Neural crest cell (in vitro differentiated cells): ENCODE data around the gene CLIC1. TPM values are rescaled to one million over a fixed set of nuclear protein-coding genes. Genes with fewer than 3 reads are reported as not detected.

Source experiments
- DNase-seq: peaks from one replicate; pipeline ENCODE4 v3.0.0; 2021; ENCODE audit warnings: low read depth, mixed read lengths, low spot score
- H3K27ac Mint-ChIP-seq: one replicate; pipeline ENCODE4 v1.8.0; 2021; ENCODE audit warnings: mild to moderate bottlenecking, mixed read lengths; ENCODE audit not compliant: unreplicated experiment
- H3K27me3 Mint-ChIP-seq: 2 replicates; pipeline ENCODE4 v1.8.0; 2021; ENCODE audit warnings: low read depth, mild to moderate bottlenecking, mixed read lengths
- H3K36me3 Mint-ChIP-seq: 2 replicates; pipeline ENCODE4 v1.8.0; 2021; ENCODE audit warnings: low read depth, mild to moderate bottlenecking, mixed read lengths
- H3K4me1 Mint-ChIP-seq: 2 replicates; pipeline ENCODE4 v1.8.0; 2021; ENCODE audit warnings: mixed read lengths
- H3K4me3 Mint-ChIP-seq: one replicate; pipeline ENCODE4 v1.8.0; 2021; ENCODE audit warnings: mild to moderate bottlenecking, mixed read lengths
- H3K9me3 Mint-ChIP-seq: 2 replicates; pipeline ENCODE4 v1.8.0; 2021; ENCODE audit warnings: mixed read lengths
- total RNA-seq: library from RNA; stranded (reverse); gene quantifications from 2 replicates; pipeline ENCODE4 v1.2.1, GENCODE V29; 2021
- TF ChIP-seq, protein P1 (sequence below): fragments of 200-600 bp; sonication (generic); conservative IDR thresholded peaks from 2 replicates; pipeline ENCODE4 v1.5.0; 2021; ENCODE audit warnings: antibody characterized with exemption, mild to moderate bottlenecking

The CLIC1 gene
- total RNA-seq, 1 donor from 2014 or later, result 313 TPM

DNA sequence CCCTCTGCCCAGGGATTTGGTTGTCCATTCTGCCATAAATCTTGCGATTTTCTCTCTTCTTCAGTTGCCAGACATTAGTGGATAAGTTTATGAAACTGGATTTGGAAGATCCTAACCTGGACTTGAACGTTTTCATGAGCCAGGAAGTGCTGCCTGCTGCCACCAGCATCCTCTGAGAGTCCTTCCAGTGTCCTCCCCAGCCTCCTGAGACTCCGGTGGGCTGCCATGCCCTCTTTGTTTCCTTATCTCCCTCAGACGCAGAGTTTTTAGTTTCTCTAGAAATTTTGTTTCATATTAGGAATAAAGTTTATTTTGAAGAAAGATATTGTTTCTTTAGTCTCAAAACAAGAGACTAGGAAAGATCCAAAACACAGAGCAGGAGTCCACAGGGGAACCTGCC, 26.0 kb upstream of the CLIC1 start, which contains the start of gene SAPCD1:
SAPCD1 (plus strand) TSS at position 301 of the 400 bp plus-strand sequence. CDS start 399 bp downstream, outside the sequence.
- Mint-ChIP-seq H3K27me3 (no peaks in the 10 kb centered on the region), H3K9me3 (no peaks in the 10 kb centered on the region), H3K4me1 (peaks cover 35% of the 10 kb centered on the region), H3K27ac (peak within 1 kb of the TSS; percentile 89), H3K36me3 (peaks cover 29% of the 10 kb centered on the region), H3K4me3 (peak within 1 kb of the TSS; percentile 47)
- TF ChIP-seq, protein P1, sequence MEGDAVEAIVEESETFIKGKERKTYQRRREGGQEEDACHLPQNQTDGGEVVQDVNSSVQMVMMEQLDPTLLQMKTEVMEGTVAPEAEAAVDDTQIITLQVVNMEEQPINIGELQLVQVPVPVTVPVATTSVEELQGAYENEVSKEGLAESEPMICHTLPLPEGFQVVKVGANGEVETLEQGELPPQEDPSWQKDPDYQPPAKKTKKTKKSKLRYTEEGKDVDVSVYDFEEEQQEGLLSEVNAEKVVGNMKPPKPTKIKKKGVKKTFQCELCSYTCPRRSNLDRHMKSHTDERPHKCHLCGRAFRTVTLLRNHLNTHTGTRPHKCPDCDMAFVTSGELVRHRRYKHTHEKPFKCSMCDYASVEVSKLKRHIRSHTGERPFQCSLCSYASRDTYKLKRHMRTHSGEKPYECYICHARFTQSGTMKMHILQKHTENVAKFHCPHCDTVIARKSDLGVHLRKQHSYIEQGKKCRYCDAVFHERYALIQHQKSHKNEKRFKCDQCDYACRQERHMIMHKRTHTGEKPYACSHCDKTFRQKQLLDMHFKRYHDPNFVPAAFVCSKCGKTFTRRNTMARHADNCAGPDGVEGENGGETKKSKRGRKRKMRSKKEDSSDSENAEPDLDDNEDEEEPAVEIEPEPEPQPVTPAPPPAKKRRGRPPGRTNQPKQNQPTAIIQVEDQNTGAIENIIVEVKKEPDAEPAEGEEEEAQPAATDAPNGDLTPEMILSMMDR, result no peak
- DNase-seq, result no peak

DNA sequence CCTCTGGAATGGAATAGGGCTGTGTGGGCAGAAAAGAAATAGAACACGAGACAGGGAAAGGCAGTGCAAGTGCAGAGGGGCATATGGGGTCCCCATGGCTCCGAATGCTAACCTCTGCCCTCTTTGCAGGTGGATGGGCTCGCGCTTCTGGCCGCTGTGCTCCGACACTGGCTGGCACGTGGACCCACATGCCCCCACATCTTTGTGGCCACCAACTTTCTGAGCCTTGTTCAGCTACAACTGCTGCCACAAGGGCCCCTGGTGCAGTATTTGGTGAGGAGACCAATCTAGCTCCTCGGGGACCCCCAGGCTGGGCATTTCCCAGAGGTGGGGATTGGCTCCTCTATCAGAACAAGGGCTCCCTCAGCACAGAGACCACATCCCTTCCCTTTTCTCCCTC, 25.0 kb upstream of the CLIC1 start:
- H3K4me1 Mint-ChIP-seq, result peaks cover 31% of the 10 kb centered on the region

DNA sequence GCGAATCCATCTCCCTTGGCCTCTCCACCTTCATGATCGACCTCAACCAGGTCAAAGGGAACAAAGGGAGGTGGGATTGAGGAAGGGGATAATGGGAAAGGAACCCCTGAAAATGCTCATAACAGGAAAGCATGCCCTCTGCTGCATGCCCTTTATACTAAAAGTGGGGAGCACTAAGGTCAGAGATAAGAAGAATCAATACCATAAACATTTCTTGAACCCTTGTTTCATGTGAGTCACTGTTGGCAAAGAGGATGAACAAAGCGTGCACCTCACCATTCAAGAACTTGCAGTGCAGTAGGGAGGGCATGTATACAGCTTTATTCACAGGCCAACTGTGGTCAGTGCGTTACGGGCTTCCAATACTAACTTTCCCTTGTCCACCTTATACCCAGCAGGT, 24.5 kb upstream of the CLIC1 start:
- Mint-ChIP-seq H3K27ac (peak overlapping the region; percentile 88), H3K4me3 (no peak overlapping the region), H3K36me3 (peaks cover 29% of the 10 kb centered on the region), H3K27me3 (no peaks in the 10 kb centered on the region), H3K9me3 (no peaks in the 10 kb centered on the region), H3K4me1 (peaks cover 30% of the 10 kb centered on the region)
- no peak for DNase-seq
- TF ChIP-seq, protein P1, result no peak

More for the DNA sequence above, 25.0 kb upstream of the CLIC1 start:
- no peak overlapping the region for H3K4me3 Mint-ChIP-seq
- DNase-seq, result no peak
- H3K27me3 Mint-ChIP-seq, result no peaks in the 10 kb centered on the region
- TF ChIP-seq, protein P1, result no peak
- H3K36me3 Mint-ChIP-seq, result peaks cover 29% of the 10 kb centered on the region
- H3K27ac Mint-ChIP-seq, result no peak overlapping the region
- H3K9me3 Mint-ChIP-seq, result no peaks in the 10 kb centered on the region

DNA sequence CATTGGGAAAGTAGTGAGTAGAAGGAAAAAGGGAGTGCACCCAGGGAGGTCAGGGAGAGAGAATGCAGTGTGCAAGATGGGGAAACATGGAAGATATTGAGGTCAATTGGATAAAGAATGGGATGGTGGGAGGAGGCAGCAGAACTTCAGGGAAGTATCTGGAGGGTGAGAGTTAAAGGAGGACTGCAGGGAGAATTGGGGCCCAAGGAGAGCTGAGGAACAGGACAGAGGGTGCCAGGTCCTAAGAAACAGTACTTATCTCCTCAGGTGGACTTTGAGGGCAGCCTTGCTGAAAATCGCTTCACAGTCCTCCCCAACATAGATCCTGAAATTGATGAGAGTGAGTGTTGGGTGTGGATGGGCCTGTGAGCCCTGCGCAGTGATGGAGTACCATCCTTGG, 22.0 kb upstream of the CLIC1 start:
- TF ChIP-seq, protein P1, result no peak
- no peak overlapping the region for H3K27ac Mint-ChIP-seq
- peaks cover 17% of the 10 kb centered on the region for H3K4me1 Mint-ChIP-seq
- H3K9me3 Mint-ChIP-seq, result no peaks in the 10 kb centered on the region
- H3K36me3 Mint-ChIP-seq, result peaks cover 28% of the 10 kb centered on the region
- H3K4me3 Mint-ChIP-seq, result no peak overlapping the region
- no peaks in the 10 kb centered on the region for H3K27me3 Mint-ChIP-seq
- DNase-seq, result no peak

DNA sequence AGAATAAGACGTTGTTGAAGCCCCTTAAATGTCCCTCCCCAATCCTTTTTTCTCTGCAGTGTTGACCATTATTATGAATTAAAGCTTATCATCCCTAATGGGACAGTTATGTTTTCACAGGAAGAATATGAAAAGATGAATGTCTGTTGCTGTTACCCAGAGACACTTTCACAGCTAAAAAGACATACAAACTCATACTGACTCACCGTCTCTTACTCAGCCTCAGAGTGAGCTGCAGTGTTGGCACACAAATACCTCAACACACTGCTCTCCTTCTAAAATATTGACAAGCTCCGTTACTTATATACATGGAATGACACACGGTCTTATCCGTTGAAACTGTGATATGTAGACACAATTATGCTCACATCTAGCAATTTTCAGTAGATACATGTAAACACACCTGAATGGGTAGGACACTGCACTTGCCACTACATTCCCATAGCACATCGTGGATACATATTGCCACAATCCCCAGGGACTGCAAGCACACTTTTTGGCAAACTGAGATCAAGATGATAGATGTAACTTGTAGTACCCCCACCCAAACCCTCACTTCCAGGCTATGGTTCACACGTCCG, 16.5 kb upstream of the CLIC1 start:
- Mint-ChIP-seq H3K27me3 (no peaks in the 10 kb centered on the region), H3K36me3 (peaks cover 9% of the 10 kb centered on the region), H3K4me3 (no peak overlapping the region), H3K4me1 (no peaks in the 10 kb centered on the region), H3K27ac (no peak overlapping the region), H3K9me3 (no peaks in the 10 kb centered on the region)
- no peak for DNase-seq
- TF ChIP-seq, protein P1, result no peak
